ENCODE measurements around the gene DNAH6. TPM values are rescaled to one million over a fixed set of nuclear protein-coding genes. Genes with fewer than 3 reads are reported as not detected.

The DNAH6 gene
- polyA plus RNA-seq, 2 of the 4 experiments (the other 2 are of a cell fraction), result 0.13 to 0.32 TPM

DNA sequence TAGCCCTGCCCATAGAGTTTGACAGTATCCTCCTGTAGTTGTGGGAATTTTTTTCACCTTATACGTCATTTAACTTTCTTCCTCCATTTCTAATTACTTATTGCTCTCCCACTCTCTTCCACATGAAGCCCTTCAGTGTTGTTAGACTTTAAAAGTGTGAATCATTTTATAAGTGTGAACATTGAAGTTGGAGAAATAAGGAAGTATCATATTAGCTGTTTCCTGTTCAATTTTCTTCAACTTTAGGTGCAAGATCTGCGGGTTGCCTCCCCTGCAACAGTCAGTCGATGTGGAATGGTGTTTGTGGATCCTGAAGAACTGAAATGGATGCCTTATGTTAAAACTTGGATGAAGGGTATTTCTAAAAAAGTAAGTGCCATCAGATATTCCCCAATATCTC is 138.1 kb downstream of the DNAH6 start:
- no peak for ATAC-seq
- CTCF ChIA-PET, result no interaction called here

DNA sequence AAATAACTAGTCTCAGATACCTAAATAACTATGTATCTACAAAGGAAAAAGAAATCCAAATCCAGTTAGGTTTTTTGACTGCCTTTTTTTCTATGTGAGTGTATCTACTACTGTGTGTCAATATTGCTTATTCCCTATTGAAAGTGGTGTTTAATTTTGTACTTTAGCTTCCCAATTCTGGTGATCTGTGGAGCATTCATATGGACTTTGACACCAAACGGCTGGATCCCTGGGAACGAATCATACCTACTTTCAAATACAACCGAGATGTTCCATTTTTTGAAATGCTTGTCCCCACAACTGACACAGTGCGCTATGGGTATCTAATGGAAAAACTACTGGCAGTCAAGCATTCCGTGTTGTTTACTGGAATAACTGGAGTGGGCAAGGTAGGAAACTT is 152.8 kb downstream of the DNAH6 start:
- TF ChIP-seq ZC3H11A (IDR thresholded peaks at IDR 0.05) (no peak), EP300 (IDR thresholded peaks at IDR 0.05) (no peak), ZFP36 (IDR thresholded peaks at IDR 0.05; ENCODE audit: borderline replicate concordance, partially characterized antibody) (no peak), CHD4 (IDR thresholded peaks at IDR 0.05; ENCODE audit: borderline replicate concordance) (no peak), SMC3 (IDR thresholded peaks at IDR 0.05) (no peak), CEBPB (IDR thresholded peaks at IDR 0.05) (no peak), BHLHE40 (IDR thresholded peaks at IDR 0.05; ENCODE audit: low read depth, low read length) (no peak), FOSL2 (IDR thresholded peaks at IDR 0.05) (no peak), FOSL2 (CRISPR knock-in tag; IDR thresholded peaks at IDR 0.05) (no peak), ESRRA (IDR thresholded peaks at IDR 0.05; ENCODE audit: borderline replicate concordance, low read length) (no peak), ZSCAN20 (CRISPR knock-in tag; IDR thresholded peaks at IDR 0.05) (no peak), HOXA7 (CRISPR knock-in tag; IDR thresholded peaks at IDR 0.05) (no peak)
- H3K27ac ChIP-seq, result no peak overlapping the region
- H3K4me1 ChIP-seq, result no peaks in the 10 kb centered on the region
- no peak overlapping the region for H3K4me3 ChIP-seq
- WGBS (ENCODE audit: missing lambda C conversion rate), result 34% methylated on average over 5 of the region's 5 CpGs
- ATAC-seq, result no peak
- no peak for FAIRE-seq
- no peaks in the 10 kb centered on the region for H3K9me3 ChIP-seq
- no peak for DNase-seq (ENCODE audit: low read depth in 1 of 2, low spot score in 1 of 2)
- H3K4me2 ChIP-seq, result no peak overlapping the region
- ChIA-PET CTCF (interaction anchor here (0.7 kb wide), 1 partner anchor 256 kb away, joined by 4 read pairs; no protein-coding TSS in a partner anchor), POLR2A (no interaction called here)

More for the DNA sequence above, 138.1 kb downstream of the DNAH6 start:
- no peak for DNase-seq (ENCODE audit: low read depth in 1 of 2, low spot score in 1 of 2)
- H3K27ac ChIP-seq, result no peak overlapping the region
- H3K4me1 ChIP-seq, result no peaks in the 10 kb centered on the region
- FAIRE-seq, result no peak
- POLR2A ChIA-PET, result no interaction called here
- no peak overlapping the region for H3K4me2 ChIP-seq
- TF ChIP-seq, protein P1, sequence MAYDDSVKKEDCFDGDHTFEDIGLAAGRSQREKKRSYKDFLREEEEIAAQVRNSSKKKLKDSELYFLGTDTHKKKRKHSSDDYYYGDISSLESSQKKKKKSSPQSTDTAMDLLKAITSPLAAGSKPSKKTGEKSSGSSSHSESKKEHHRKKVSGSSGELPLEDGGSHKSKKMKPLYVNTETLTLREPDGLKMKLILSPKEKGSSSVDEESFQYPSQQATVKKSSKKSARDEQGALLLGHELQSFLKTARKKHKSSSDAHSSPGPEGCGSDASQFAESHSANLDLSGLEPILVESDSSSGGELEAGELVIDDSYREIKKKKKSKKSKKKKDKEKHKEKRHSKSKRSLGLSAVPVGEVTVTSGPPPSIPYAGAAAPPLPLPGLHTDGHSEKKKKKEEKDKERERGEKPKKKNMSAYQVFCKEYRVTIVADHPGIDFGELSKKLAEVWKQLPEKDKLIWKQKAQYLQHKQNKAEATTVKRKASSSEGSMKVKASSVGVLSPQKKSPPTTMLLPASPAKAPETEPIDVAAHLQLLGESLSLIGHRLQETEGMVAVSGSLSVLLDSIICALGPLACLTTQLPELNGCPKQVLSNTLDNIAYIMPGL (CRISPR knock-in tag; IDR thresholded peaks at IDR 0.05; ENCODE audit: borderline replicate concordance), result no peak
- no peak for TF ChIP-seq NFE2L2 (conservative IDR thresholded peaks at IDR 0.05; ENCODE audit: low read length)
- no peak for TF ChIP-seq POLR2A (IDR thresholded peaks at IDR 0.05; ENCODE audit: low read length)
- no peak for TF ChIP-seq CEBPB (IDR thresholded peaks at IDR 0.05)
- no peak for TF ChIP-seq GATA3 (IDR thresholded peaks at IDR 0.05; ENCODE audit: borderline replicate concordance)
- TF ChIP-seq POLR2AphosphoS2 (conservative IDR thresholded peaks at IDR 0.05; ENCODE audit: low read length), result no peak
- no peak for TF ChIP-seq CHD4 (IDR thresholded peaks at IDR 0.05; ENCODE audit: borderline replicate concordance)
- TF ChIP-seq HDAC2 (IDR thresholded peaks at IDR 0.05), result no peak
- TF ChIP-seq SMC3 (IDR thresholded peaks at IDR 0.05), result no peak
- TF ChIP-seq, protein P2, sequence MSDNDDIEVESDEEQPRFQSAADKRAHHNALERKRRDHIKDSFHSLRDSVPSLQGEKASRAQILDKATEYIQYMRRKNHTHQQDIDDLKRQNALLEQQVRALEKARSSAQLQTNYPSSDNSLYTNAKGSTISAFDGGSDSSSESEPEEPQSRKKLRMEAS (IDR thresholded peaks at IDR 0.05), result no peak
- TF ChIP-seq ZC3H11A (IDR thresholded peaks at IDR 0.05), result no peak
- TF ChIP-seq, protein P3, sequence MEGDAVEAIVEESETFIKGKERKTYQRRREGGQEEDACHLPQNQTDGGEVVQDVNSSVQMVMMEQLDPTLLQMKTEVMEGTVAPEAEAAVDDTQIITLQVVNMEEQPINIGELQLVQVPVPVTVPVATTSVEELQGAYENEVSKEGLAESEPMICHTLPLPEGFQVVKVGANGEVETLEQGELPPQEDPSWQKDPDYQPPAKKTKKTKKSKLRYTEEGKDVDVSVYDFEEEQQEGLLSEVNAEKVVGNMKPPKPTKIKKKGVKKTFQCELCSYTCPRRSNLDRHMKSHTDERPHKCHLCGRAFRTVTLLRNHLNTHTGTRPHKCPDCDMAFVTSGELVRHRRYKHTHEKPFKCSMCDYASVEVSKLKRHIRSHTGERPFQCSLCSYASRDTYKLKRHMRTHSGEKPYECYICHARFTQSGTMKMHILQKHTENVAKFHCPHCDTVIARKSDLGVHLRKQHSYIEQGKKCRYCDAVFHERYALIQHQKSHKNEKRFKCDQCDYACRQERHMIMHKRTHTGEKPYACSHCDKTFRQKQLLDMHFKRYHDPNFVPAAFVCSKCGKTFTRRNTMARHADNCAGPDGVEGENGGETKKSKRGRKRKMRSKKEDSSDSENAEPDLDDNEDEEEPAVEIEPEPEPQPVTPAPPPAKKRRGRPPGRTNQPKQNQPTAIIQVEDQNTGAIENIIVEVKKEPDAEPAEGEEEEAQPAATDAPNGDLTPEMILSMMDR (IDR thresholded peaks at IDR 0.05), result no peak
- no peaks in the 10 kb centered on the region for H3K9me3 ChIP-seq
- 16% methylated on average over 3 of the region's 3 CpGs for WGBS (ENCODE audit: missing lambda C conversion rate)
- H3K4me3 ChIP-seq, result no peak overlapping the region

DNA sequence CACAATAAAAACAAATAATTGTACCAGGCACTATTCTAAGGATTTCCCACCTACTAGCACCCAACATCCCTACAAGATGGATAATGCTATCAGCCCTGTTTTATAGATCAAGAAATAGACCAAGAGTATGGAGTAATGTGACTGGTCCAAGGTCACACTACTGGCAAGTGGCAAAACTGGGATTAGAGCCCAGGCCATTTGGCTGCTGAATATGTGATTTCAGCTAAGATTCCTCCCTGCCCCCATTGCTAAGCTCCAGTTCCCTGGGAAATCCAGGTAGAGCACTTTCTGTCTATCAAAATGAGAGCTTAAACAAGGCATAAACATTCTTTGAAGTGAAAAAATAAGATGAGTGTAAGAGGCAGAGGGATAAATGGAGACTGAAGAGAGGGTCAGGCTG is 157.8 kb downstream of the DNAH6 start:
- ChIA-PET POLR2A (no interaction called here), CTCF (no interaction called here)
- no peak for DNase-seq (ENCODE audit: low read depth in 1 of 2, low spot score in 1 of 2)
- Histone ChIP-seq H3K4me2 (no peak overlapping the region), H3K4me1 (no peaks in the 10 kb centered on the region), H3K9me3 (no peaks in the 10 kb centered on the region), H3K4me3 (no peak overlapping the region), H3K27ac (no peak overlapping the region)
- TF ChIP-seq EHF (CRISPR knock-in tag; IDR thresholded peaks at IDR 0.05), result no peak
- no peak for TF ChIP-seq HDAC2 (IDR thresholded peaks at IDR 0.05)
- TF ChIP-seq, protein P2 (IDR thresholded peaks at IDR 0.05), result no peak
- no peak for TF ChIP-seq FOSL2 (IDR thresholded peaks at IDR 0.05)
- no peak for TF ChIP-seq FOSL2 (CRISPR knock-in tag; IDR thresholded peaks at IDR 0.05)
- TF ChIP-seq MYC (IDR thresholded peaks at IDR 0.05; ENCODE audit: borderline replicate concordance, low read length), result no peak
- no peak for TF ChIP-seq SREBF2 (IDR thresholded peaks at IDR 0.05)
- no peak for TF ChIP-seq HOXA7 (CRISPR knock-in tag; IDR thresholded peaks at IDR 0.05)
- TF ChIP-seq EP300 (IDR thresholded peaks at IDR 0.05), result no peak
- TF ChIP-seq FOXS1 (CRISPR knock-in tag; IDR thresholded peaks at IDR 0.05), result no peak
- no peak for TF ChIP-seq RARB (CRISPR knock-in tag; IDR thresholded peaks at IDR 0.05)
- TF ChIP-seq POLR2A (IDR thresholded peaks at IDR 0.05; ENCODE audit: low read length), result no peak
- no peak for TF ChIP-seq CHD2 (IDR thresholded peaks at IDR 0.05; ENCODE audit: low read length, partially characterized antibody)
- TF ChIP-seq ZFP36 (IDR thresholded peaks at IDR 0.05; ENCODE audit: borderline replicate concordance, partially characterized antibody), result no peak
- FAIRE-seq, result no peak
- ATAC-seq, result no peak

Measured in A549 (cell line).